ENCODE results near the gene PAN2.

DNA sequence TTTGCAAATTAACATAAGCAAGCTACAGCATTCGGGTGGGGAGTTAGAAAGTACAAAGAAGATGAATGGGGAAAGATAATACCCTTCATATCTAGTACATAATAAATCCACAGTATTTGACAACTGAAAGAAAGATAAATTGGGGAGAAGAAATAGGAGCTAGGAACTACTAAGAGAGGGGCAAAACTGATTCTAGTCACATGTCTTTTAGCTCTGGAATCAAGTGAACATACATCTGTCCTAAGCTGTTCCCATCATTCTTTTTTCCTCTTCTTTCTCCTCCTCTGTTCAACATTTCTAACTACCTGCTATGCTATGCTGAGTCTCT, 44.2 kb upstream of the PAN2 start:
- TF ChIP-seq, protein P1, sequence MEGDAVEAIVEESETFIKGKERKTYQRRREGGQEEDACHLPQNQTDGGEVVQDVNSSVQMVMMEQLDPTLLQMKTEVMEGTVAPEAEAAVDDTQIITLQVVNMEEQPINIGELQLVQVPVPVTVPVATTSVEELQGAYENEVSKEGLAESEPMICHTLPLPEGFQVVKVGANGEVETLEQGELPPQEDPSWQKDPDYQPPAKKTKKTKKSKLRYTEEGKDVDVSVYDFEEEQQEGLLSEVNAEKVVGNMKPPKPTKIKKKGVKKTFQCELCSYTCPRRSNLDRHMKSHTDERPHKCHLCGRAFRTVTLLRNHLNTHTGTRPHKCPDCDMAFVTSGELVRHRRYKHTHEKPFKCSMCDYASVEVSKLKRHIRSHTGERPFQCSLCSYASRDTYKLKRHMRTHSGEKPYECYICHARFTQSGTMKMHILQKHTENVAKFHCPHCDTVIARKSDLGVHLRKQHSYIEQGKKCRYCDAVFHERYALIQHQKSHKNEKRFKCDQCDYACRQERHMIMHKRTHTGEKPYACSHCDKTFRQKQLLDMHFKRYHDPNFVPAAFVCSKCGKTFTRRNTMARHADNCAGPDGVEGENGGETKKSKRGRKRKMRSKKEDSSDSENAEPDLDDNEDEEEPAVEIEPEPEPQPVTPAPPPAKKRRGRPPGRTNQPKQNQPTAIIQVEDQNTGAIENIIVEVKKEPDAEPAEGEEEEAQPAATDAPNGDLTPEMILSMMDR (IDR thresholded peaks at IDR 0.05) = no peak
- TF ChIP-seq POLR2A (IDR thresholded peaks at IDR 0.05) = no peak
